H9 (cell line): ENCODE measurements around the gene TMEM245. TPM values are rescaled to one million over a fixed set of nuclear protein-coding genes. Genes with fewer than 3 reads are reported as not detected.

Source experiments
- DNase-seq: peaks from one replicate; pipeline ENCODE4 v3.0.0-alpha.2; 2017
- H2AFZ ChIP-seq: one replicate; pipeline ENCODE4 v1.6.1; 2013; ENCODE audit warnings: mild to moderate bottlenecking, low read length, control low read depth, moderate library complexity
- H2AK5ac ChIP-seq: 2 replicates; pipeline ENCODE4 v1.6.1; 2013; ENCODE audit warnings: low read length, control low read depth, mixed read lengths; ENCODE audit not compliant: insufficient read length
- H2BK120ac ChIP-seq: one replicate; pipeline ENCODE4 v1.6.1; 2013; ENCODE audit warnings: low read depth, mild to moderate bottlenecking, low read length, control low read depth, inconsistent platforms; ENCODE audit not compliant: poor library complexity, severe bottlenecking
- H2BK12ac ChIP-seq: 2 replicates; pipeline ENCODE4 v1.6.1; 2013; ENCODE audit warnings: low read length, control low read depth, mixed read lengths, low read depth; ENCODE audit not compliant: insufficient read length
- H2BK15ac ChIP-seq: 2 replicates; pipeline ENCODE4 v1.6.1; 2013; ENCODE audit warnings: low read depth, low read length, control low read depth
- H2BK20ac ChIP-seq: one replicate; pipeline ENCODE4 v1.6.1; 2013; ENCODE audit warnings: low read depth, mild to moderate bottlenecking, low read length, control low read depth, inconsistent platforms; ENCODE audit not compliant: poor library complexity, severe bottlenecking
- H2BK5ac ChIP-seq: 2 replicates; pipeline ENCODE4 v1.6.1; 2013; ENCODE audit warnings: low read length, control low read depth, mixed read lengths; ENCODE audit not compliant: insufficient read length
- H3K14ac ChIP-seq: 2 replicates; pipeline ENCODE4 v1.6.1; 2013; ENCODE audit warnings: low read length, control low read depth; ENCODE audit not compliant: insufficient read depth
- H3K18ac ChIP-seq: 2 replicates; pipeline ENCODE4 v1.6.1; 2013; ENCODE audit warnings: low read depth, mild to moderate bottlenecking, mixed read lengths, low read length, control low read depth; ENCODE audit not compliant: insufficient read length
- H3K23ac ChIP-seq: 2 replicates; pipeline ENCODE4 v1.6.1; 2013; ENCODE audit warnings: low read length, control low read depth, mixed read lengths, low read depth; ENCODE audit not compliant: insufficient read length
- H3K23me2 ChIP-seq: 2 replicates; pipeline ENCODE4 v1.6.1; 2013; ENCODE audit warnings: low read depth, mild to moderate bottlenecking, mixed read lengths, low read length, control low read depth; ENCODE audit not compliant: insufficient read length, poor library complexity, severe bottlenecking
- H3K27ac ChIP-seq: 2 replicates; pipeline ENCODE4 v1.5.1; 2013; ENCODE audit warnings: low read length, control low read depth, mixed read lengths, low read depth; ENCODE audit not compliant: insufficient read length
- H3K27me3 ChIP-seq: 2 replicates; pipeline ENCODE4 v1.6.1; 2013; ENCODE audit warnings: low read length, control low read depth, inconsistent platforms; ENCODE audit not compliant: insufficient read depth
- H3K4ac ChIP-seq: 2 replicates; pipeline ENCODE4 v1.6.1; 2013; ENCODE audit warnings: low read depth, mild to moderate bottlenecking, control low read depth, inconsistent platforms, low read length, moderate library complexity
- H3K4me1 ChIP-seq: 2 replicates; pipeline ENCODE4 v1.6.1; 2013; ENCODE audit warnings: low read length, control low read depth, inconsistent platforms; ENCODE audit not compliant: insufficient read depth
- H3K4me2 ChIP-seq: 2 replicates; pipeline ENCODE4 v1.6.1; 2013; ENCODE audit warnings: low read length, control low read depth, mixed read lengths; ENCODE audit not compliant: insufficient read length, insufficient read depth
- H3K56ac ChIP-seq: 2 replicates; pipeline ENCODE4 v1.6.1; 2013; ENCODE audit warnings: low read depth, mild to moderate bottlenecking, mixed read lengths, low read length, control low read depth; ENCODE audit not compliant: insufficient read length
- H3K79me1 ChIP-seq: 2 replicates; pipeline ENCODE4 v1.6.1; 2013; ENCODE audit warnings: low read depth, mild to moderate bottlenecking, moderate library complexity, low read length, control low read depth, inconsistent platforms; ENCODE audit not compliant: insufficient read depth, poor library complexity, severe bottlenecking
- H3K79me2 ChIP-seq: 2 replicates; pipeline ENCODE4 v1.6.1; 2013; ENCODE audit warnings: low read length, control low read depth, inconsistent platforms; ENCODE audit not compliant: insufficient read depth
- H3K9ac ChIP-seq: 2 replicates; pipeline ENCODE4 v1.6.1; 2013; ENCODE audit warnings: low read length, control low read depth, mixed read lengths; ENCODE audit not compliant: insufficient read length; ENCODE audit errors: extremely low read depth
- H3K9me3 ChIP-seq: one replicate; pipeline ENCODE4 v1.6.1; 2013; ENCODE audit warnings: low read depth, low read length, inconsistent platforms; ENCODE audit not compliant: control insufficient read depth
- H3T11ph ChIP-seq: one replicate; pipeline ENCODE4 v1.6.1; 2013; ENCODE audit warnings: mild to moderate bottlenecking, low read length, control low read depth, inconsistent platforms
- H4K20me1 ChIP-seq: one replicate; pipeline ENCODE4 v1.6.1; 2013; ENCODE audit not compliant: control insufficient read depth, insufficient read length, insufficient read depth
- H4K5ac ChIP-seq: 2 replicates; pipeline ENCODE4 v1.6.1; 2013; ENCODE audit warnings: low read depth, mild to moderate bottlenecking, mixed read lengths, low read length, control low read depth; ENCODE audit not compliant: insufficient read length
- H4K8ac ChIP-seq: replicated peaks from 2 replicates; pipeline ENCODE4 v1.6.1; 2013; ENCODE audit warnings: low read length, control low read depth, mixed read lengths, low read depth; ENCODE audit not compliant: insufficient read length
- H4K91ac ChIP-seq: 2 replicates; pipeline ENCODE4 v1.6.1; 2013; ENCODE audit warnings: low read depth, mild to moderate bottlenecking, moderate library complexity, mixed read lengths, low read length, control low read depth; ENCODE audit not compliant: insufficient read length
- H3K27ac Mint-ChIP-seq, 3 experiments: 2 replicates in 2 of 3; 3 replicates in 1 of 3; pipeline ENCODE4 v1.8.0; 2020 to 2021; ENCODE audit warnings: mixed read lengths in 3 of 3, mild to moderate bottlenecking in 1 of 3, moderate library complexity in 1 of 3
- H3K27me3 Mint-ChIP-seq: 2 replicates; pipeline ENCODE4 v1.8.0; 2021; ENCODE audit warnings: low read depth, mild to moderate bottlenecking, moderate library complexity, mixed read lengths
- H3K36me3 Mint-ChIP-seq, 3 experiments: 2 replicates in 2 of 3; 3 replicates in 1 of 3; pipeline ENCODE4 v1.8.0; 2020 to 2021; ENCODE audit warnings: low read depth in 3 of 3, mixed read lengths in 3 of 3; ENCODE audit not compliant: insufficient read depth in 1 of 3
- H3K4me1 Mint-ChIP-seq, 2 experiments: 2 replicates each; pipeline ENCODE4 v1.8.0; 2020; ENCODE audit warnings: mixed read lengths in 2 of 2
- H3K4me3 Mint-ChIP-seq, 2 experiments: 2 replicates in 1 of 2; 3 replicates in 1 of 2; pipeline ENCODE4 v1.8.0; 2020 to 2021; ENCODE audit warnings: mild to moderate bottlenecking in 2 of 2, mixed read lengths in 2 of 2, moderate library complexity in 1 of 2
- H3K9me3 Mint-ChIP-seq, 2 experiments: 2 replicates in 1 of 2; 3 replicates in 1 of 2; pipeline ENCODE4 v1.8.0; 2020; ENCODE audit warnings: mild to moderate bottlenecking in 2 of 2, mixed read lengths in 2 of 2, moderate library complexity in 1 of 2
- CTCF ChIP-seq: fragments of 200-600 bp; sonication (generic); conservative IDR thresholded peaks from 3 replicates; pipeline ENCODE4 v1.8.0; 2021; ENCODE audit warnings: antibody characterized with exemption, mild to moderate bottlenecking
- WGBS: extraction: QIAGEN DNeasy Blood & Tissue Kit; methylation state at CpG from one replicate; pipeline ENCODE4 v1.1.7; 2013; ENCODE audit warnings: missing lambda C conversion rate, low lambda C conversion rate, mixed read lengths; ENCODE audit not compliant: insufficient read length; ENCODE audit errors: extremely low coverage; 5-methylcytosine and 5-hydroxymethylcytosine counted together
- total RNA-seq: library from RNA; stranded (reverse); gene quantifications from 2 replicates; pipeline ENCODE4 v1.2.1, GENCODE V29; 2021

TMEM245 gene
- total RNA-seq, 1 experiment from 2014 or later = 37.9 TPM

GRCh38 chr9:108991479-108991878 is 128.3 kb downstream of the TMEM245 start:
- H3K36me3 Mint-ChIP-seq = peaks cover 17 to 36% (median 30%) of the 10 kb centered on the region in 3 experiments
- Histone ChIP-seq H3K4me2 (no peak overlapping the region), H4K8ac (no peak overlapping the region), H3K23me2 (no peaks in the 10 kb centered on the region), H4K20me1 (no peaks in the 10 kb centered on the region), H4K5ac (no peak overlapping the region), H3T11ph (no peak overlapping the region), H2BK15ac (no peak overlapping the region), H2AK5ac (no peak overlapping the region), H2BK5ac (no peak overlapping the region), H2AFZ (no peak overlapping the region), H3K79me2 (no peaks in the 10 kb centered on the region), H3K27ac (no peak overlapping the region), H3K56ac (no peak overlapping the region), H3K79me1 (peaks cover 2% of the 10 kb centered on the region), H3K4ac (no peak overlapping the region), H3K4me1 (no peaks in the 10 kb centered on the region), H2BK20ac (no peak overlapping the region), H3K9me3 (no peaks in the 10 kb centered on the region), H3K18ac (no peak overlapping the region), H3K27me3 (no peaks in the 10 kb centered on the region), H3K9ac (no peak overlapping the region), H2BK120ac (no peak overlapping the region), H3K14ac (no peak overlapping the region), H4K91ac (no peak overlapping the region), H3K23ac (no peak overlapping the region), H2BK12ac (no peak overlapping the region)
- WGBS = no CpG with 5 or more reads among the region's 5 CpGs
- peak overlapping the region in 1 of 3 experiments; percentile 13; a peak in 1 of 7 replicates for H3K27ac Mint-ChIP-seq
- no peak for TF ChIP-seq CTCF
- H3K9me3 Mint-ChIP-seq = no peaks in the 10 kb centered on the region
- H3K4me3 Mint-ChIP-seq = no peak overlapping the region
- H3K4me1 Mint-ChIP-seq = no peaks in the 10 kb centered on the region
- DNase-seq = no peak
- no peaks in the 10 kb centered on the region for H3K27me3 Mint-ChIP-seq
